ENCODE data around the gene MTREX.

DNA sequence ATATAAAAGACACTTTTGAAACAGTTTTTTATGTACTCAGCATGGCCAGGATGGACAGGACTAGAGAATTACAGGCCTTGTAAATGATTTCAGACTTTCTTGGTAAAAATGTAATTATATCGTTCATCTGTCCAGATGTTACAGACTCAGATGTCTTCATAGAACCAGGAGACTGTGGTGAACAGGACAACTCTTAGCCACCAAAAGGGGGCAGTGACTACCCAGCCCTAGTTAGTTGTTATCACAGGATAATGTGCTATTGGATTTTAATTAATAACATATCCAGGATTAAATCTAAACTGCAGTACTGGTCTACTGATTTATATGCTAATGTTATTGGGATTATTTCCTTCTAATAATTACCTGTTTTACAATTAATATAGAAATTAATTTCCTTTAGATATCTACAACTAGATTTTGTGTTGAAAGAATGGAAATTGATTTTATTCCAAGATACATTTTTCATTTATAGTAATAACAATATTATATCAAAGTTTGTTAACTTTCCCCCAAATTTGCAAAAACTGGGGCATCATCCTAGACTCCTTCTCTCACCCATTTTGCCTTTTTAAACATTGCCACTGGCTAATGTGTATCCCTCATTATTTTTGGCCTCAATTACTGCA is 99.4 kb downstream of the MTREX start:
- TF ChIP-seq TAF1 (IDR thresholded peaks at IDR 0.05; ENCODE audit: low read depth) (no peak), RAD21 (IDR thresholded peaks at IDR 0.05; ENCODE audit: low read depth) (peak; percentile 63), CREB1 (IDR thresholded peaks at IDR 0.05; ENCODE audit: low read depth) (no peak), CEBPB (IDR thresholded peaks at IDR 0.05) (no peak), USF1 (IDR thresholded peaks at IDR 0.05) (no peak), EGR1 (IDR thresholded peaks at IDR 0.05) (no peak), FOXM1 (IDR thresholded peaks at IDR 0.05; ENCODE audit: borderline replicate concordance, low read depth) (no peak), REST (IDR thresholded peaks at IDR 0.05; ENCODE audit: low read depth) (no peak), YY1 (IDR thresholded peaks at IDR 0.05; ENCODE audit: low read depth) (no peak), EP300 (IDR thresholded peaks at IDR 0.05; ENCODE audit: borderline replicate concordance) (no peak), NFIC (IDR thresholded peaks at IDR 0.05) (no peak)
- TF ChIP-seq, protein P1, sequence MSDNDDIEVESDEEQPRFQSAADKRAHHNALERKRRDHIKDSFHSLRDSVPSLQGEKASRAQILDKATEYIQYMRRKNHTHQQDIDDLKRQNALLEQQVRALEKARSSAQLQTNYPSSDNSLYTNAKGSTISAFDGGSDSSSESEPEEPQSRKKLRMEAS (IDR thresholded peaks at IDR 0.05) = no peak
